Esophagus squamous epithelium (tissue), 5 donors: Measurements from ENCODE around the gene YPEL2. TPM values are rescaled to one million over a fixed set of nuclear protein-coding genes. Genes with fewer than 3 reads are reported as not detected.

Experiments
- DNase-seq: peaks from one replicate; lab custom pipeline; 2025; lab: John Stamatoyannopoulos, UW
- H3K27ac ChIP-seq, 4 donors: fragments of 200-600 bp; sonication (generic); one replicate each; pipeline ENCODE4 v1.5.1; 2016 to 2019; ENCODE audit warnings: mild to moderate bottlenecking in 1 of 4
- H3K27me3 ChIP-seq, 4 donors: fragments of 200-600 bp; sonication (generic); 1 replicate in 3 of 4; 2 replicates in 1 of 4; pipeline versions ENCODE4 v1.5.1 to v1.6.0; 2017 to 2021; ENCODE audit warnings: antibody characterized with exemption in 1 of 4
- H3K36me3 ChIP-seq, 3 donors: fragments of 200-600 bp; sonication (generic); one replicate each; pipeline ENCODE4 v1.5.1; 2016 to 2019
- H3K4me1 ChIP-seq, 3 donors: fragments of 200-600 bp; sonication (generic); one replicate each; pipeline ENCODE4 v1.5.1; 2017 to 2019
- H3K4me3 ChIP-seq, 4 donors: fragments of 200-600 bp; sonication (generic); 1 replicate in 3 of 4; 2 replicates in 1 of 4; pipeline ENCODE4 v1.5.1; 2016 to 2019; ENCODE audit warnings: mild to moderate bottlenecking in 2 of 4, moderate library complexity in 1 of 4
- H3K9me3 ChIP-seq, 3 donors: fragments of 200-600 bp; sonication (generic); one replicate each; pipeline ENCODE4 v1.5.1; 2016 to 2019
- POLR2A ChIP-seq, 4 donors: fragments of 450-650 bp; IDR thresholded peaks; one replicate each; pipeline ENCODE4 v1.6.1; 2017; ENCODE audit warnings: antibody characterized with exemption in 4 of 4, mild to moderate bottlenecking in 4 of 4, moderate library complexity in 3 of 4
- WGBS, 2 donors: methylation state at CpG; one replicate each; pipeline ENCODE4 v1.1.5; 2018; 5-methylcytosine and 5-hydroxymethylcytosine counted together
- intact Hi-C: fragments of 100-400 bp; cut with DNase I; formaldehyde crosslinking; loops from one replicate; pipeline ENCODE4 v1.15.0; 2022
- total RNA-seq, 4 donors: library from RNA; depleted of rRNA; stranded (reverse); fragments of >200 nt; gene quantifications; one replicate each; pipeline ENCODE4 v1.1.0, GENCODE V29; 2016
- TF ChIP-seq, protein P1 (sequence below), 6 experiments: fragments of 450-650 bp in 4 of 6; fragments of 200-600 bp in 2 of 6; sonication (generic) in 2 of 6; IDR thresholded peaks; one replicate each; pipeline ENCODE4 v1.5.1; 2016 to 2019; ENCODE audit warnings: antibody characterized with exemption in 6 of 6, mild to moderate bottlenecking in 4 of 6, moderate library complexity in 4 of 6
- donor health status: DM: yes; HTN: yes; CAD: no.

Gene YPEL2
- total RNA-seq, 4 donors from 2014 or later: 5.5 to 18.3 (median 11.2) TPM

- H3K4me3 ChIP-seq: no peak overlapping the region
- peaks cover 0 to 27% (median 3%) of the 10 kb centered on the region in 3 donors for H3K4me1 ChIP-seq
- H3K36me3 ChIP-seq: peaks cover 0 to 61% (median 0%) of the 10 kb centered on the region in 3 donors
- no peaks in the 10 kb centered on the region for H3K9me3 ChIP-seq
- no peak for TF ChIP-seq POLR2A (IDR thresholded peaks at IDR 0.05)
- intact Hi-C loops: no loop called here
- no peak for DNase-seq
- 93 to 98% methylated on average over 4 of the region's 4 CpGs for WGBS, 2 donors
- no peak overlapping the region for H3K27ac ChIP-seq
- H3K27me3 ChIP-seq: no peaks in the 10 kb centered on the region
These were observed 71.3 kb downstream of the YPEL2 start for GRCh38 chr17:59402760-59403159.

GRCh38 chr17:59404471-59404870 is 73.0 kb downstream of the YPEL2 start:
- Histone ChIP-seq H3K27me3 (no peaks in the 10 kb centered on the region), H3K9me3 (peaks cover 0 to 5% (median 0%) of the 10 kb centered on the region in 3 donors), H3K4me1 (peaks cover 0 to 25% (median 3%) of the 10 kb centered on the region in 3 donors), H3K27ac (no peak overlapping the region), H3K4me3 (no peak overlapping the region), H3K36me3 (peaks cover 0 to 44% (median 0%) of the 10 kb centered on the region in 3 donors)
- TF ChIP-seq, protein P1, sequence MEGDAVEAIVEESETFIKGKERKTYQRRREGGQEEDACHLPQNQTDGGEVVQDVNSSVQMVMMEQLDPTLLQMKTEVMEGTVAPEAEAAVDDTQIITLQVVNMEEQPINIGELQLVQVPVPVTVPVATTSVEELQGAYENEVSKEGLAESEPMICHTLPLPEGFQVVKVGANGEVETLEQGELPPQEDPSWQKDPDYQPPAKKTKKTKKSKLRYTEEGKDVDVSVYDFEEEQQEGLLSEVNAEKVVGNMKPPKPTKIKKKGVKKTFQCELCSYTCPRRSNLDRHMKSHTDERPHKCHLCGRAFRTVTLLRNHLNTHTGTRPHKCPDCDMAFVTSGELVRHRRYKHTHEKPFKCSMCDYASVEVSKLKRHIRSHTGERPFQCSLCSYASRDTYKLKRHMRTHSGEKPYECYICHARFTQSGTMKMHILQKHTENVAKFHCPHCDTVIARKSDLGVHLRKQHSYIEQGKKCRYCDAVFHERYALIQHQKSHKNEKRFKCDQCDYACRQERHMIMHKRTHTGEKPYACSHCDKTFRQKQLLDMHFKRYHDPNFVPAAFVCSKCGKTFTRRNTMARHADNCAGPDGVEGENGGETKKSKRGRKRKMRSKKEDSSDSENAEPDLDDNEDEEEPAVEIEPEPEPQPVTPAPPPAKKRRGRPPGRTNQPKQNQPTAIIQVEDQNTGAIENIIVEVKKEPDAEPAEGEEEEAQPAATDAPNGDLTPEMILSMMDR (IDR thresholded peaks at IDR 0.05): no peak
- TF ChIP-seq POLR2A (IDR thresholded peaks at IDR 0.05): no peak
- WGBS, 2 donors: 80 to 90% methylated on average over 3 of the region's 3 CpGs
- intact Hi-C loops: no loop called here
- no peak for DNase-seq

- Histone ChIP-seq H3K27me3 (no peaks in the 10 kb centered on the region), H3K36me3 (peaks cover 0 to 34% (median 0%) of the 10 kb centered on the region in 3 donors), H3K4me3 (no peak overlapping the region), H3K27ac (peak overlapping the region in 2 of 4 donors; percentile 5 to 29), H3K4me1 (peaks cover 0 to 16% (median 3%) of the 10 kb centered on the region in 3 donors), H3K9me3 (peaks cover 0 to 14% (median 0%) of the 10 kb centered on the region in 3 donors)
- 65 to 87% methylated on average over 13 of the region's 13 CpGs for WGBS, 2 donors
- intact Hi-C loops: no loop called here
- DNase-seq: no peak
- no peak for TF ChIP-seq POLR2A (IDR thresholded peaks at IDR 0.05)
- TF ChIP-seq, protein P1 (IDR thresholded peaks at IDR 0.05): no peak
These were observed 74.7 kb downstream of the YPEL2 start for GRCh38 chr17:59405944-59406705.

DNA sequence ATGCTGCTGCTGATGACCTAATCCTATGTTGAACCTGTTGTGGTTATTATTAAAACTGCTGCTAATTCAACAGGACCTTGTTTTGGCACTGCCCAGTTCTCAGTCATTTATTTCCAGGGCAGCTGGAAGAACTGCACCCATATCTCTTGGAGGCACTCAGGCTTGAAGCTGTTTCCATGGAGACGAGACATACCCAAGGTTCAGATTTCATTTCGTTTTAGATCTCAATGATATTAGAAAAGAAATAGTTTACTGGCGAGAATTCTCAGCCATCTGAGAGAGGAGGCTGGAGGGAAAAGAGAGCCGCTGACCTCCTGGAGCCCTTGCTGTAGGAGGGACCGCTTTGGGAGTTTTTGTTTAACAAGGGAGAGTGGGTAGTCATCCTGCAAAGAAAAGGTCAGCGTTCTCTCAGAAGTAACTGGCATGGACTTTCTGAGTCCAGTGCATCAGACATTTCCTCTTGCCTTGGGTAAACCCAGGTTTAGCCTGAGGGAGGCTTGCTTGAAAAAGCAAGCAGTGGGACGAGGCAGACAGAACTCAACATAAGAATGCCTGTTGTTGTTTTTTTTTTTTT is 75.4 kb downstream of the YPEL2 start:
- no peak for TF ChIP-seq POLR2A (IDR thresholded peaks at IDR 0.05)
- TF ChIP-seq, protein P1 (IDR thresholded peaks at IDR 0.05): no peak
- no peak for DNase-seq
- WGBS, 2 donors: 60% methylated on average over 7 of the region's 7 CpGs
- intact Hi-C loops: no loop called here
- H3K27me3 ChIP-seq: no peaks in the 10 kb centered on the region
- peaks cover 0 to 31% (median 0%) of the 10 kb centered on the region in 3 donors for H3K36me3 ChIP-seq
- H3K9me3 ChIP-seq: peaks cover 0 to 14% (median 0%) of the 10 kb centered on the region in 3 donors
- peak overlapping the region in 1 of 4 donors; percentile 29 for H3K27ac ChIP-seq
- peaks cover 0 to 16% (median 3%) of the 10 kb centered on the region in 3 donors for H3K4me1 ChIP-seq
- H3K4me3 ChIP-seq: no peak overlapping the region

- DNase-seq: no peak
- H3K27ac ChIP-seq: no peak overlapping the region
- 73 to 89% methylated on average over 3 of the region's 3 CpGs for WGBS, 2 donors
- peaks cover 0 to 14% (median 0%) of the 10 kb centered on the region in 3 donors for H3K9me3 ChIP-seq
- intact Hi-C loops: no loop called here
- no peaks in the 10 kb centered on the region for H3K27me3 ChIP-seq
- H3K4me1 ChIP-seq: peaks cover 0 to 16% (median 3%) of the 10 kb centered on the region in 3 donors
- H3K4me3 ChIP-seq: no peak overlapping the region
- TF ChIP-seq, protein P1 (IDR thresholded peaks at IDR 0.05): no peak
- TF ChIP-seq POLR2A (IDR thresholded peaks at IDR 0.05): no peak
- peaks cover 0 to 5% (median 0%) of the 10 kb centered on the region in 3 donors for H3K36me3 ChIP-seq
These were observed 78.0 kb downstream of the YPEL2 start for GRCh38 chr17:59409336-59410048.
